DMS153 treated with DMSO at 0.1 percent for 48 hours (cell line): ENCODE results near the gene BID.

Experiments
- DNase-seq: peaks from one replicate; lab custom pipeline; 2025; ENCODE audit not compliant: unreplicated experiment; lab: John Stamatoyannopoulos, UW

BID gene

GRCh38 chr22:17783773-17784480, 9.7 kb upstream of the BID start:
- DNase-seq, result no peak

- DNase-seq, result no peak
These were observed 9.0 kb upstream of the BID start for GRCh38 chr22:17783312-17783711.

GRCh38 chr22:17782621-17783020, 8.4 kb upstream of the BID start:
- no peak for DNase-seq

GRCh38 chr22:17782158-17782557, 7.9 kb upstream of the BID start:
- no peak for DNase-seq

- DNase-seq, result no peak
These were observed 7.2 kb upstream of the BID start for GRCh38 chr22:17781319-17782031.

GRCh38 chr22:17780741-17781318, 6.6 kb upstream of the BID start:
- no peak for DNase-seq

GRCh38 chr22:17780116-17780740, 6.0 kb upstream of the BID start:
- no peak for DNase-seq

- DNase-seq, result no peak
These were observed 5.2 kb upstream of the BID start for GRCh38 chr22:17779286-17780115.

- DNase-seq, result no peak
These were observed 4.2 kb upstream of the BID start for GRCh38 chr22:17778412-17778976.

GRCh38 chr22:17777717-17778044, 3.4 kb upstream of the BID start:
- no peak for DNase-seq

- no peak for DNase-seq
These were observed 2.9 kb upstream of the BID start for GRCh38 chr22:17777005-17777716.

GRCh38 chr22:17775781-17776465, 1.7 kb upstream of the BID start:
- DNase-seq, result no peak

- DNase-seq, result no peak
These were observed 837 bp upstream of the BID start for GRCh38 chr22:17774926-17775685.

GRCh38 chr22:17773606-17774205, 563 bp downstream of the BID start:
- DNase-seq, result peak; percentile 35

GRCh38 chr22:17772958-17773605, 1.2 kb downstream of the BID start:
- no peak for DNase-seq

- no peak for DNase-seq
These were observed 1.9 kb downstream of the BID start for GRCh38 chr22:17772249-17772957.
